Thoracic aorta (tissue), 2 donors: Measurements from ENCODE around the gene GON7. TPM values are rescaled to one million over a fixed set of nuclear protein-coding genes. Genes with fewer than 3 reads are reported as not detected.
A peak's percentile ranks its signal among the peaks of the same experiment; 100 is the strongest.

ENCODE experiments used
- ATAC-seq: fragments of 150-250 bp; one replicate; pipeline ENCODE4 v1.8.0; 2017; ENCODE audit warnings: low read depth; ENCODE audit not compliant: insufficient number of reproducible peaks, low FRiP score
- DNase-seq: peaks from one replicate; pipeline ENCODE4 v3.0.0-alpha.2; 2020; ENCODE audit warnings: low spot score
- H3K27ac ChIP-seq, 2 donors: fragments of 200-600 bp; sonication (generic); 1 replicate in 1 of 2; 2 replicates in 1 of 2; pipeline ENCODE4 v1.5.1; 2016; ENCODE audit warnings: mild to moderate bottlenecking in 2 of 2, moderate library complexity in 2 of 2
- H3K27me3 ChIP-seq: fragments of 200-600 bp; sonication (generic); replicated peaks from 2 replicates; pipeline ENCODE4 v1.6.0; 2016; ENCODE audit warnings: mild to moderate bottlenecking; ENCODE audit not compliant: insufficient read depth
- H3K36me3 ChIP-seq: fragments of 200-600 bp; sonication (generic); one replicate; pipeline ENCODE4 v1.5.1; 2016
- H3K4me1 ChIP-seq, 2 donors: fragments of 200-600 bp; sonication (generic); 1 replicate in 1 of 2; 2 replicates in 1 of 2; pipeline versions ENCODE4 v1.5.1 to v1.6.0; 2016; ENCODE audit warnings: low read depth in 2 of 2, mild to moderate bottlenecking in 1 of 2; ENCODE audit not compliant: control insufficient read depth in 1 of 2
- H3K4me3 ChIP-seq: fragments of 200-600 bp; sonication (generic); 2 replicates; pipeline ENCODE4 v1.5.1; 2016; ENCODE audit warnings: mild to moderate bottlenecking
- H3K9me3 ChIP-seq: fragments of 200-600 bp; sonication (generic); 2 replicates; pipeline ENCODE4 v1.5.1; 2016
- total RNA-seq, 2 donors: library from RNA; depleted of rRNA; stranded (reverse); fragments of >200 nt; gene quantifications; one replicate each; pipeline versions ENCODE4 v1.1.0 to v1.2.3, GENCODE V29; 2016
- TF ChIP-seq, protein P1 (sequence below): fragments of 200-600 bp; sonication (generic); IDR thresholded peaks from one replicate; pipeline ENCODE4 v1.5.1; 2019; ENCODE audit warnings: antibody characterized with exemption

Gene GON7, protein sequence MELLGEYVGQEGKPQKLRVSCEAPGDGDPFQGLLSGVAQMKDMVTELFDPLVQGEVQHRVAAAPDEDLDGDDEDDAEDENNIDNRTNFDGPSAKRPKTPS
- total RNA-seq: 1 to 10 TPM; 3.1 to 3.2 TPM

DNA sequence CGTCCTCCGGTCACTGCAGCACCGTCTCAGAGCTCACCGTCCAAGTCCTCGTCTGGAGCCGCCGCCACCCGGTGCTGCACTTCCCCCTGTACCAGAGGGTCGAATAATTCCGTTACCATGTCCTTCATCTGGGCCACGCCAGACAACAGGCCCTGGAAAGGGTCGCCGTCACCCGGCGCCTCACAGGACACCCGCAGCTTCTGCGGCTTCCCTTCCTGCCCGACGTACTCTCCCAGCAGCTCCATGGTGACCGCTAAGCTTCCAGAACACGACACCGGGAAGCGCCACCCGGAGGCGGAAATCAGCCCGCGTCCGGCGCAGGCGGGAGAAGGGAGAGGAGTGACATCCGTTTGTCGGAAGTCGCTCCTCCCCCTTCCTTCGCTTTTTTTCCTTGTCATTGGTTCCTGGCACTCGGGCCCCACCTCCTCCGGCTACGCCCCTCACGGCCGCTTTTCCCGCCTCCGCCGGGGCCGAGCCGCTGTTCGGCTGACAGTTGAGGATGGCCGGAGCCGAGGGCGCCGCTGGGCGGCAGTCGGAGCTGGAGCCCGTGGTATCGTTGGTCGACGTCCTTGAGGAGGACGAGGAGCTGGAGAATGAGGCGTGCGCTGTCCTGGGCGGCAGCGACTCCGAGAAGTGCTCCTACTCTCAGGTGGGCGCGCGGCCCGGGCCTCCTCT is at the start of gene GON7, which contains the start of gene UBR7:
Gene GON7, minus strand, starts transcription at position 273 of the 675 bp plus-strand sequence. Its CDS starts 28 bp downstream, at position 245.
Gene UBR7, plus strand, starts transcription at position 464 of the 675 bp plus-strand sequence. Its CDS starts 36 bp downstream, at position 500.
- ATAC-seq (peak; percentile 97), DNase-seq (peak; percentile 78)
- Histone ChIP-seq H3K36me3 (peaks cover 5% of the 10 kb centered on the region), H3K9me3 (no peaks in the 10 kb centered on the region), H3K4me1 (peaks cover 9 to 29% of the 10 kb centered on the region in 2 donors), H3K27me3 (no peaks in the 10 kb centered on the region), H3K4me3 (peak within 1 kb of the TSS; percentile 96), H3K27ac (peak within 1 kb of the TSS; percentile 88)
- TF ChIP-seq, protein P1, sequence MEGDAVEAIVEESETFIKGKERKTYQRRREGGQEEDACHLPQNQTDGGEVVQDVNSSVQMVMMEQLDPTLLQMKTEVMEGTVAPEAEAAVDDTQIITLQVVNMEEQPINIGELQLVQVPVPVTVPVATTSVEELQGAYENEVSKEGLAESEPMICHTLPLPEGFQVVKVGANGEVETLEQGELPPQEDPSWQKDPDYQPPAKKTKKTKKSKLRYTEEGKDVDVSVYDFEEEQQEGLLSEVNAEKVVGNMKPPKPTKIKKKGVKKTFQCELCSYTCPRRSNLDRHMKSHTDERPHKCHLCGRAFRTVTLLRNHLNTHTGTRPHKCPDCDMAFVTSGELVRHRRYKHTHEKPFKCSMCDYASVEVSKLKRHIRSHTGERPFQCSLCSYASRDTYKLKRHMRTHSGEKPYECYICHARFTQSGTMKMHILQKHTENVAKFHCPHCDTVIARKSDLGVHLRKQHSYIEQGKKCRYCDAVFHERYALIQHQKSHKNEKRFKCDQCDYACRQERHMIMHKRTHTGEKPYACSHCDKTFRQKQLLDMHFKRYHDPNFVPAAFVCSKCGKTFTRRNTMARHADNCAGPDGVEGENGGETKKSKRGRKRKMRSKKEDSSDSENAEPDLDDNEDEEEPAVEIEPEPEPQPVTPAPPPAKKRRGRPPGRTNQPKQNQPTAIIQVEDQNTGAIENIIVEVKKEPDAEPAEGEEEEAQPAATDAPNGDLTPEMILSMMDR: peak; percentile 18

DNA sequence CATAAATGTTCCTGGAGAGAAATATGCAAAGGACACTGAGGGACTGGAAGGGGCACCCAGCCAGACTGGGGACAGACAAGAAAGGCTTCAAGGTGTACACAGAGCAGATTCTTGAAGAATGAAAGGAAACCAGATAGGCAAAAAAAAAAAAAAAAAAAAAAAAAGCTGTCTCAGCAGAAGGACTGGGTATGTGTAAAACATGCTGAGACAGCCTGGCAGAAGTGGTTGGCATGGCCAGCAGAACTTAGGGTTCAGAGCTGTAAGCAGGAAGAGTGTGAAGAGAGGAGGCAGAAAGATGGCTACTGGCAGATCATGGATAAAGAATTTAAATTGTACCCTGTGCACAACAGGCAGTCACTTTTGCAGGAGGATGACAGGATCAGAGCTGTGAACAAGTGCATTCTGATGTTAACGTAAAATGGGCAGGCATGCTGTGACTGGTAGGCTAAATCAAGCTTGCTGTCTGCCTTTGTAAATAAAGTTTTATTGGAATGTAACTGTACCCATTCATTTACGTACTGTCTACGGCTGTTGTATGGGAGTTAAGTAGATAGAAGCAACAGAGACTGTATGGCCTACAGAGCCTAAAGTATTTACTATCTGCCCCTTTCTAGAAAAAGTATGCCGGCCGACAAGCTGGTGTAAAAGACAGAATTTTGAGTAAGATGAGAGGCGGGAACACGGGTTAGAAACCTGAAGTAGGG is 42.4 kb upstream of the GON7 start:
- no peak for DNase-seq
- H3K36me3 ChIP-seq: peaks cover 40% of the 10 kb centered on the region
- H3K4me1 ChIP-seq: no peaks in the 10 kb centered on the region
- no peak overlapping the region for H3K27ac ChIP-seq
- no peak overlapping the region for H3K4me3 ChIP-seq
- ATAC-seq: no peak
- H3K9me3 ChIP-seq: no peaks in the 10 kb centered on the region
- TF ChIP-seq, protein P1: no peak
- H3K27me3 ChIP-seq: no peaks in the 10 kb centered on the region

DNA sequence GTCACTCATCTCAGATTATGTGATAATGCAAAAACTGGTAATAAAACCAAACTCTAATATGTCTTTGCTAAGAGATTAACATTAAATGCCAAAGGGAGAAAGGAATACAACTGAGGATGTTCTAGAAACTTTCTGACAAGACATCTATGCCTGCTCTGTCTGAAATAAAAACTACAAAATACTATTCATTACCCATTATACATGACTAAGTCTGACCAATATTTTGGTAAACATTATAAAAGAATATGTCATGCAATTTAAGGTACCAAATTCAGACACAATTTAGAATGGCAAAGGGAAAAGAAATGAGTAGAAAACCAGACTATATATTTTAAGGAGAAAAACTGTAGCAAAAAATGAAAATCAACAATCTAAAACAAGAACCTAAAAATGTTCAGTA is 39.7 kb upstream of the GON7 start:
- no peak overlapping the region for H3K27ac ChIP-seq
- DNase-seq (no peak), ATAC-seq (no peak)
- H3K4me3 ChIP-seq: no peak overlapping the region
- TF ChIP-seq, protein P1: no peak
- H3K4me1 ChIP-seq: no peaks in the 10 kb centered on the region
- peaks cover 58% of the 10 kb centered on the region for H3K36me3 ChIP-seq
- no peaks in the 10 kb centered on the region for H3K9me3 ChIP-seq
- H3K27me3 ChIP-seq: no peaks in the 10 kb centered on the region

DNA sequence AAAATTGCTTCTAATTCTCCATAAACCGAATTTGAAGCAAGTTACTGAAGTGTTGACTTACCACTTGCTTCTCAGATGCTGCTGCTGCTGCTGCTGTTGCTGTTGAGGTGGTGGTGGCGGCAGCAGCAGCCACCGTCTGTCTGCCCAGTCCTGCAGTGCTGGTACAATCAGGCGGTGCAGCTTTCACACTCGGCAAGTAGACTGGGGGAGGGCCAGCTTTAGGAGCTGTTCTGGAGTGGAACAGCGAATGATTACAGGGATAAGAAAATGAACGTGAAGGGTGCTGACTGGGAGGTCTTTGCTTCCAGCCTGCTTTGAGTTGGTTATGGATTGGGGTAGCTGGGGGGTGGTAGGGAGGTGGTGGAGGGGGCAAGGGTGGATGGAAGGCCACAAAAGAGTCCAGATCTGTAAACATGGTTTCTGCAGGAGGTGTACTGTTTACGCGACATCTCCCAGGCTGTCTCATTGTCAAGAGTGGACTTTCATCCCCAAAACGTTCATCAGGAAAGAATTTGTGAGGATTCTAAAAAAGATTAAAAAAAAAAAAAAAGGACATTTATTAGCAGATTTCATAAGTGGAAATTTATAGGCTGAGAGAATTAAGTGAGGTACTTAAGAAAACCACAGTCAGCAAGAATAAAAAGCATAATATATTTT is 39.0 kb upstream of the GON7 start:
- TF ChIP-seq, protein P1: no peak
- Histone ChIP-seq H3K4me1 (no peaks in the 10 kb centered on the region), H3K27me3 (no peaks in the 10 kb centered on the region), H3K9me3 (no peaks in the 10 kb centered on the region), H3K27ac (no peak overlapping the region), H3K36me3 (peaks cover 55% of the 10 kb centered on the region), H3K4me3 (no peak overlapping the region)
- no peak for ATAC-seq
- no peak for DNase-seq

DNA sequence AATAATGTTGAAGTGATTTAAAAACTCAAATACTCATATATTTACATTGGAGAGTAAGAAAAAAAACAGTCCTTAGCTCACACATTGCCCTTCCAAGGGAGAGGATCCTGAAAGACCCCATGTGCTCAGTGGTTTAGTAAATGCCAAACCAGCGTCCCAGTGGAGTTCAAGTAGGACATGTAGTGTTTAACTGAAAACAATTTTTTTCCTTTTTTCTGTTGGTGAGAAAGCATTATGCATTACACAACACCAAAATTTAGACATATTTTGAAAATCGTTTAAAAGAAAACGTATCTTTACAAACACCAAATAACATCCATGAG is 33.8 kb upstream of the GON7 start:
- peaks cover 32% of the 10 kb centered on the region for H3K36me3 ChIP-seq
- ATAC-seq (no peak), DNase-seq (no peak)
- H3K4me3 ChIP-seq: no peak overlapping the region
- H3K27me3 ChIP-seq: no peaks in the 10 kb centered on the region
- H3K27ac ChIP-seq: no peak overlapping the region
- H3K4me1 ChIP-seq: no peaks in the 10 kb centered on the region
- no peaks in the 10 kb centered on the region for H3K9me3 ChIP-seq
- TF ChIP-seq, protein P1: no peak
